ENCODE results near the gene ANGEL1. TPM values are rescaled to one million over a fixed set of nuclear protein-coding genes. Genes with fewer than 3 reads are reported as not detected.

The ANGEL1 gene
- total RNA-seq, 1 experiment from 2014 or later: 23.0 TPM

GRCh38 chr14:76829650-76830421 lies 17.2 kb upstream of the ANGEL1 start:
- Mint-ChIP-seq H3K4me1 (ENCODE audit: low read depth, unreplicated experiment) (peaks cover 9% of the 10 kb centered on the region), H3K4me3 (ENCODE audit: unreplicated experiment) (no peak overlapping the region), H3K36me3 (ENCODE audit: insufficient read depth, unreplicated experiment) (no peaks in the 10 kb centered on the region), H3K27ac (ENCODE audit: unreplicated experiment) (no peak overlapping the region), H3K9me3 (ENCODE audit: unreplicated experiment) (no peaks in the 10 kb centered on the region), H3K27me3 (ENCODE audit: insufficient read depth, unreplicated experiment) (peaks cover 6% of the 10 kb centered on the region)
- CTCF ChIA-PET: no interaction called here
- Histone ChIP-seq H3K9me3 (peaks cover 6% of the 10 kb centered on the region; the same call in 1 of the 2 replicates), H3K4me1 (peaks cover 9% of the 10 kb centered on the region), H3K4me3 (ENCODE audit: low read depth, low read length) (no peak overlapping the region), H3K27me3 (replicated peaks; ENCODE audit: control insufficient read depth, insufficient read depth, low read length) (no peaks in the 10 kb centered on the region), H3K36me3 (ENCODE audit: control insufficient read depth, insufficient read depth, low read length) (no peaks in the 10 kb centered on the region)
- DNase-seq: no peak
- no TSS peak for BruUV-seq (replicated peaks)
- intact Hi-C loops (cut with micrococcal nuclease; ENCODE audit: unreplicated experiment): no loop called here
- POLR2A ChIA-PET: no interaction called here
- no peak for TF ChIP-seq CTCF (IDR thresholded peaks at IDR 0.05; ENCODE audit: insufficient read depth in 1 of 2, low read depth in 1 of 2, low read length in 1 of 2, severe bottlenecking in 1 of 2, unreplicated experiment in 1 of 2)

- TF ChIP-seq CTCF (IDR thresholded peaks at IDR 0.05; ENCODE audit: insufficient read depth in 1 of 2, low read depth in 1 of 2, low read length in 1 of 2, severe bottlenecking in 1 of 2, unreplicated experiment in 1 of 2): no peak
- Mint-ChIP-seq H3K4me1 (ENCODE audit: low read depth, unreplicated experiment) (peaks cover 1% of the 10 kb centered on the region), H3K9me3 (ENCODE audit: unreplicated experiment) (no peaks in the 10 kb centered on the region), H3K36me3 (ENCODE audit: insufficient read depth, unreplicated experiment) (no peaks in the 10 kb centered on the region), H3K27me3 (ENCODE audit: insufficient read depth, unreplicated experiment) (peaks cover 8% of the 10 kb centered on the region), H3K4me3 (ENCODE audit: unreplicated experiment) (no peak overlapping the region), H3K27ac (ENCODE audit: unreplicated experiment) (no peak overlapping the region)
- POLR2A ChIA-PET: no interaction called here
- no peaks in the 10 kb centered on the region for H3K27me3 ChIP-seq (replicated peaks; ENCODE audit: control insufficient read depth, insufficient read depth, low read length)
- H3K36me3 ChIP-seq (ENCODE audit: control insufficient read depth, insufficient read depth, low read length): no peaks in the 10 kb centered on the region
- peaks cover 2% of the 10 kb centered on the region; the same call in 1 of the 2 replicates for H3K4me1 ChIP-seq
- DNase-seq: no peak
- CTCF ChIA-PET: no interaction called here
- intact Hi-C loops (cut with micrococcal nuclease; ENCODE audit: unreplicated experiment): no loop called here
- no TSS peak for BruUV-seq (replicated peaks)
- H3K9me3 ChIP-seq: peaks cover 6% of the 10 kb centered on the region; the same call in 1 of the 2 replicates
- no peak overlapping the region for H3K4me3 ChIP-seq (ENCODE audit: low read depth, low read length)
These were observed 16.3 kb upstream of the ANGEL1 start for GRCh38 chr14:76829013-76829365.

- peaks cover 6% of the 10 kb centered on the region; the same call in 1 of the 2 replicates for H3K9me3 ChIP-seq
- intact Hi-C loops (cut with micrococcal nuclease; ENCODE audit: unreplicated experiment): no loop called here
- Mint-ChIP-seq H3K27me3 (ENCODE audit: insufficient read depth, unreplicated experiment) (peaks cover 8% of the 10 kb centered on the region), H3K27ac (ENCODE audit: unreplicated experiment) (no peak overlapping the region), H3K4me3 (ENCODE audit: unreplicated experiment) (no peak overlapping the region), H3K4me1 (ENCODE audit: low read depth, unreplicated experiment) (no peaks in the 10 kb centered on the region), H3K9me3 (ENCODE audit: unreplicated experiment) (no peaks in the 10 kb centered on the region), H3K36me3 (ENCODE audit: insufficient read depth, unreplicated experiment) (no peaks in the 10 kb centered on the region)
- no peaks in the 10 kb centered on the region for H3K4me1 ChIP-seq
- H3K27me3 ChIP-seq (replicated peaks; ENCODE audit: control insufficient read depth, insufficient read depth, low read length): no peaks in the 10 kb centered on the region
- TF ChIP-seq CTCF (IDR thresholded peaks at IDR 0.05; ENCODE audit: insufficient read depth in 1 of 2, low read depth in 1 of 2, low read length in 1 of 2, severe bottlenecking in 1 of 2, unreplicated experiment in 1 of 2): no peak
- DNase-seq: no peak
- no peak overlapping the region for H3K4me3 ChIP-seq (ENCODE audit: low read depth, low read length)
- BruUV-seq (replicated peaks): no TSS peak
- ChIA-PET POLR2A (no interaction called here), CTCF (no interaction called here)
- H3K36me3 ChIP-seq (ENCODE audit: control insufficient read depth, insufficient read depth, low read length): no peaks in the 10 kb centered on the region
These were observed 15.8 kb upstream of the ANGEL1 start for GRCh38 chr14:76828339-76829012.

Measured in Caco-2 (cell line).